Stimulated activated CD4-positive, alpha-beta T cell treated with anti-CD3 and anti-CD28 coated beads, Interleukin-1b, Interleukin-23, amount 100 ng/mL, for 24 hours (primary cell): ENCODE measurements around the gene EDDM3A.

Source experiments
- DNase-seq, 4 experiments: peaks; one replicate each; pipeline ENCODE4 v3.0.0-alpha.2; 2020; ENCODE audit warnings: low read depth in 4 of 4, low spot score in 1 of 4

EDDM3A gene

DNA sequence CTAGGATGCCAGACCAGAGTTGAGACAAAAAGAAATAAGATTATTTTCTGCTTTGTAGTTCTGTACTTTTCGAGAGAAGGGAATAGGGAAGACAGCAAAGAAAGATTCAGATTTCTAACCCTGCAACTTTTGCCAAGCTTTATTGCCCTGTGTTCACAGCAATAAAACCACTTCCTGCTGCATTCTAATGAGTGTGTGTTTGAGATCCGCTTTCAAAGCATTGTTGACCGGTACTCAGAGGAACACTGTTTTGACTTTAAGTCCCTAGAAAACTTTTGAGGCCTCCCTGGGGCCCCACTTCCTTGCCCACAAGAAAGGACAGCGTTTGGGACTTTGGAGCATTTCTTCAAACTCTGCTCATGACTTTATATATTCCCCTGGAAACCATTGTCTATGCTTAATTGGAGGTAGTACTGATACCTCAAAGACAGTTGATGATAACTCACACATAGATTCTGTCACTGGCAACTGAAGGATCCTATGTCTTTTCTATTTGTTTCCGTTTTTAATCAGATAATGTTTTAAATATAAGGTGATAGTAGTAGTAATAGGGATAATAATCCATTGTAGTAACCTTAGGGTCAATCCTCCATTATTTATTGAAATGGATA is 36.7 kb downstream of the EDDM3A start:
- DNase-seq, result no peak

- DNase-seq, result no peak
These were observed 41.3 kb downstream of the EDDM3A start for GRCh38 chr14:20787025-20787424.

DNA sequence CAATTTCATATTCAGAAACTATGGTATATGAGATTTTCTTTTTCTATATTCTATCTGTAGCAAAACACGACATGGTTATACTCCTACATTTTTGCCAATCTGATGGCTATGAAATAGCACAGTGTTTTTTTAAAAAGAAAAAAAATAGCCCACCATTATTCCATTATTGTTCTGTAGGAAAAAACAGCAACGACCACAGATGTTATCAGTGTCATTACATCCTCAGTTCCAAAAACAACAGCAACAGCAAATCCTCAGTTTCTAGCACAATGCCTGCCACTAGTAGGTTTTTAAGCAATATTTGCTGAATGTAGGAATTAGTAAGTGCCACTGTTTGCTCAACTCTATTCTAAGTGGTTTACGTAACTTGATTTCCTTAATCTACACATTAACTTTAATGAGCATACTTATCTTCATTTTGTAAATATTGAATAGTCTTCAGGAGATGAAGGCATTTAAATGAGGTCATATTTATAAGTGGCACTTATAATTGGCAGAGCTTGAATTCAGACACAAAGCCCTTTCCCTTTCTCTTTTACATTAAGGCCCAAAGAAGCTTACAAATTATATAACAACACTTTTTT is 43.6 kb downstream of the EDDM3A start:
- DNase-seq, result no peak

GRCh38 chr14:20790464-20791116 is 44.9 kb downstream of the EDDM3A start:
- no peak for DNase-seq

DNA sequence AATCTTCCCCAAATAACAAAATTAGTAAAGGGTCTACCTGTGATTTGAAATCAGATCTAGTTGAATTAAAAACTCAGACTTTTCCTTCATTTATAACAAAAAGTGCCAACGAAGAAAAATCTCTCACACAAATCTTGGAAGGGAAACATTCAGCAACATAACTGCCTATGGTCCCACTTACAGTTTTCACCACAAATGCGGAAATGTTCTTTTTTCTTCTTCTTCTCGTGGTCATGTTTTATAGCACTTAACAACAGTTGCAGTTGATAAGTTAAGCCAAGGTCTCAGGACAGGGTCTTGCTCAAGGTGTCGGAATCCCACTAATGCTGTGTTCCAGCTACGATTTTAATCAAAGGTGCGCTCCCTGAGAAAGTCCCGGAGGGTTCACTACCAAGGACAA is 45.5 kb downstream of the EDDM3A start:
- no peak for DNase-seq

GRCh38 chr14:20791597-20791996 is 45.9 kb downstream of the EDDM3A start:
- DNase-seq, result no peak

DNA sequence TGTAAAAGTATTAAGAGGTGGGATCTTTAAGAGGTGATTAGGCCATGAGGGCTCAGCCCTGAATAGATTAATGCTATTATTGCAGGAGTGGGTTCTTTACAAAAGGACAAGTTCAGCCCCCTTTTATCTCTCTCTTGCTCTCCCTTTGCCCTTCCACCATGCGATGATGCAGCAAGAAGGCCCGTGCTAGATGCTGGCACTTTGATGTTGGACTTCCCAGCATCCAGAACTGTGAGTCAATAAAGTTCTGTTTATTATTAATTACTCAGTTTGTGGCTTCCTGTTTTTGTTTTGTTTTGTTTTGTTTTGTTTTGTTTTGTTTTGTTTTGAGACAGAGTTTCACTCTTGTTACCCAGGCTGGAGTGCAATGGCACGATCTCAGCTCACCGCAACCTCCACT is 46.9 kb downstream of the EDDM3A start:
- no peak for DNase-seq

- no peak for DNase-seq
These were observed 49.1 kb downstream of the EDDM3A start for GRCh38 chr14:20794644-20795369.

GRCh38 chr14:20797164-20797563 is 51.5 kb downstream of the EDDM3A start:
- no peak for DNase-seq
